CD14-positive monocyte (primary cell): Measurements from ENCODE around the gene KIF26B. TPM values are rescaled to one million over a fixed set of nuclear protein-coding genes. Genes with fewer than 3 reads are reported as not detected.

ENCODE experiments used
- DNase-seq, 3 donors: peaks; one replicate each; pipeline ENCODE4 v3.0.0-alpha.2; 2011 to 2022
- H2AFZ ChIP-seq: 2 replicates; pipeline ENCODE4 v1.6.0; 2012; ENCODE audit warnings: mild to moderate bottlenecking, low read depth, low read length, inconsistent platforms; ENCODE audit not compliant: insufficient read depth, poor library complexity, severe bottlenecking
- H3K27ac ChIP-seq, 2 donors: 1 replicate in 1 of 2; 2 replicates in 1 of 2; pipeline ENCODE4 v1.5.1; 2012 to 2013; ENCODE audit warnings: low read length in 2 of 2, control low read depth in 1 of 2, inconsistent platforms in 1 of 2, low read depth in 1 of 2, mild to moderate bottlenecking in 1 of 2
- H3K27me3 ChIP-seq, 2 donors: one replicate each; pipeline versions ENCODE4 v1.6.0 to v1.6.1; 2011 to 2013; ENCODE audit warnings: low read length in 2 of 2; ENCODE audit not compliant: control insufficient read depth in 2 of 2, insufficient read depth in 2 of 2
- H3K36me3 ChIP-seq, 2 donors: replicated peaks in 1 of 2; 1 replicate in 1 of 2; 2 replicates in 1 of 2; pipeline versions ENCODE4 v1.5.1 to v1.6.1; 2012 to 2013; ENCODE audit warnings: low read length in 2 of 2, control low read depth in 1 of 2, inconsistent platforms in 1 of 2, mild to moderate bottlenecking in 1 of 2; ENCODE audit not compliant: insufficient read depth in 2 of 2, control insufficient read depth in 1 of 2
- H3K4me1 ChIP-seq, 2 donors: 1 replicate in 1 of 2; 2 replicates in 1 of 2; pipeline versions ENCODE4 v1.5.1 to v1.6.1; 2012 to 2013; ENCODE audit warnings: low read length in 2 of 2, control low read depth in 1 of 2, inconsistent platforms in 1 of 2, mild to moderate bottlenecking in 1 of 2, moderate library complexity in 1 of 2; ENCODE audit not compliant: insufficient read depth in 2 of 2, control insufficient read depth in 1 of 2
- H3K4me2 ChIP-seq: replicated peaks from 2 replicates; pipeline ENCODE3; 2012; ENCODE audit warnings: low read length, moderate library complexity, mild to moderate bottlenecking; ENCODE audit not compliant: poor library complexity, severe bottlenecking; ENCODE audit errors: extremely low read depth
- H3K4me3 ChIP-seq, 3 experiments: fragments of 200-600 bp in 1 of 3; sonication (generic) in 1 of 3; replicated peaks in 1 of 3; 1 replicate in 2 of 3; 2 replicates in 1 of 3; pipeline ENCODE4 v1.5.1; 2011 to 2013; ENCODE audit warnings: low read length in 3 of 3, mild to moderate bottlenecking in 3 of 3, control low read depth in 2 of 3, low read depth in 2 of 3, inconsistent platforms in 1 of 3, moderate library complexity in 1 of 3
- H3K79me2 ChIP-seq: 2 replicates; pipeline ENCODE4 v1.6.0; 2012; ENCODE audit warnings: mild to moderate bottlenecking, control low read depth, inconsistent platforms, low read length, moderate library complexity; ENCODE audit not compliant: insufficient read depth
- H3K9ac ChIP-seq: 2 replicates; pipeline ENCODE4 v1.6.0; 2017; ENCODE audit warnings: low read length, mild to moderate bottlenecking; ENCODE audit not compliant: insufficient read depth, poor library complexity, severe bottlenecking
- H3K9me3 ChIP-seq, 2 donors: replicated peaks in 1 of 2; 1 replicate in 1 of 2; 2 replicates in 1 of 2; pipeline versions ENCODE4 v1.5.1 to v1.6.1; 2012 to 2013; ENCODE audit warnings: low read length in 2 of 2, control low read depth in 1 of 2; ENCODE audit not compliant: control insufficient read depth in 1 of 2, insufficient read depth in 1 of 2
- H4K20me1 ChIP-seq: 2 replicates; pipeline ENCODE4 v1.6.0; 2012; ENCODE audit warnings: mild to moderate bottlenecking, low read length, control low read depth, moderate library complexity; ENCODE audit not compliant: insufficient read depth
- H3K27ac Mint-ChIP-seq, 7 donors: one replicate each; pipeline ENCODE4 v1.8.0; 2020; ENCODE audit warnings: mild to moderate bottlenecking in 7 of 7, mixed read lengths in 7 of 7, moderate library complexity in 6 of 7, inconsistent platforms in 2 of 7
- H3K27me3 Mint-ChIP-seq, 3 donors: one replicate each; pipeline ENCODE4 v1.8.0; 2021 to 2022; ENCODE audit warnings: low read depth in 3 of 3, mild to moderate bottlenecking in 3 of 3, mixed read lengths in 3 of 3, moderate library complexity in 3 of 3, inconsistent platforms in 1 of 3
- H3K36me3 Mint-ChIP-seq, 2 donors: one replicate each; pipeline ENCODE4 v1.8.0; 2020; ENCODE audit warnings: mixed read lengths in 2 of 2, inconsistent platforms in 1 of 2, mild to moderate bottlenecking in 1 of 2
- H3K4me1 Mint-ChIP-seq: one replicate; pipeline ENCODE4 v1.8.0; 2020; ENCODE audit warnings: mild to moderate bottlenecking, mixed read lengths
- H3K4me3 Mint-ChIP-seq, 2 donors: one replicate each; pipeline ENCODE4 v1.8.0; 2020; ENCODE audit warnings: mild to moderate bottlenecking in 2 of 2, mixed read lengths in 2 of 2, moderate library complexity in 1 of 2
- H3K9me3 Mint-ChIP-seq, 7 donors: one replicate each; pipeline ENCODE4 v1.8.0; 2020 to 2022; ENCODE audit warnings: mixed read lengths in 7 of 7, mild to moderate bottlenecking in 6 of 7, moderate library complexity in 6 of 7, inconsistent platforms in 2 of 7
- CTCF ChIP-seq: fragments of 200-600 bp; IDR thresholded peaks from one replicate; pipeline ENCODE4 v1.8.0; 2022; ENCODE audit warnings: antibody characterized with exemption, mild to moderate bottlenecking
- WGBS: methylation state at CpG from one replicate; pipeline ENCODE4 v1.1.5; 2013; ENCODE audit warnings: missing lambda C conversion rate; ENCODE audit not compliant: insufficient coverage; 5-methylcytosine and 5-hydroxymethylcytosine counted together
- intact Hi-C, 2 donors: fragments of 100-400 bp; cut with micrococcal nuclease; formaldehyde crosslinking; loops; one replicate each; pipeline versions ENCODE4 v1.15.0 to v1.15.1; 2023
- polyA plus RNA-seq, 3 donors: library from polyadenylated mRNA; depleted of rRNA in 1 of 3; unstranded in 2 of 3; stranded (reverse) in 1 of 3; fragments of 300-500 nt in 2 of 3; fragments of >200 nt in 1 of 3; fragmentation: Illumina TruSeq in 2 of 3; gene quantifications; 1 replicate in 2 of 3; 2 replicates in 1 of 3; pipeline ENCODE4 v1.2.3, GENCODE V29; 2012 to 2021

KIF26B gene
- polyA plus RNA-seq, 3 donors: 0.01 to 0.05 TPM; not detected in 1

- no peaks in the 10 kb centered on the region for H3K27me3 ChIP-seq
- Mint-ChIP-seq H3K27me3 (peaks cover 1 to 26% (median 17%) of the 10 kb centered on the region in 3 donors), H3K4me1 (no peaks in the 10 kb centered on the region), H3K36me3 (no peaks in the 10 kb centered on the region), H3K27ac (no peak overlapping the region), H3K4me3 (no peak overlapping the region), H3K9me3 (peaks cover 0 to 5% (median 0%) of the 10 kb centered on the region in 7 donors)
- intact Hi-C loops: no loop called here
- no peak overlapping the region for H3K4me2 ChIP-seq
- no peaks in the 10 kb centered on the region for H4K20me1 ChIP-seq
- no peaks in the 10 kb centered on the region for H3K9me3 ChIP-seq
- 90% methylated on average over 3 of the region's 4 CpGs for WGBS
- no peak for DNase-seq
- H3K36me3 ChIP-seq: no peaks in the 10 kb centered on the region
- no peaks in the 10 kb centered on the region for H3K79me2 ChIP-seq
- no peak overlapping the region for H2AFZ ChIP-seq
- H3K4me3 ChIP-seq: no peak overlapping the region
- no peak for TF ChIP-seq CTCF
- no peak overlapping the region for H3K27ac ChIP-seq
- no peaks in the 10 kb centered on the region for H3K4me1 ChIP-seq
- H3K9ac ChIP-seq: no peak overlapping the region
These were observed 173.1 kb downstream of the KIF26B start for GRCh38 chr1:245327842-245328241.

- no peaks in the 10 kb centered on the region for H3K36me3 Mint-ChIP-seq
- no peaks in the 10 kb centered on the region for H3K79me2 ChIP-seq
- no peak for DNase-seq
- intact Hi-C loops: no loop called here
- no peak overlapping the region for H3K4me2 ChIP-seq
- no peak for TF ChIP-seq CTCF
- H3K4me3 Mint-ChIP-seq: no peak overlapping the region
- no peaks in the 10 kb centered on the region for H3K4me1 Mint-ChIP-seq
- H3K4me1 ChIP-seq: no peaks in the 10 kb centered on the region
- H3K4me3 ChIP-seq: no peak overlapping the region
- H3K27me3 ChIP-seq: no peaks in the 10 kb centered on the region
- no peak overlapping the region for H2AFZ ChIP-seq
- H3K9me3 ChIP-seq: no peaks in the 10 kb centered on the region
- no peak overlapping the region for H3K27ac ChIP-seq
- no peaks in the 10 kb centered on the region for H3K36me3 ChIP-seq
- 97% methylated on average over 25 of the region's 26 CpGs for WGBS
- no peaks in the 10 kb centered on the region for H4K20me1 ChIP-seq
- no peak overlapping the region for H3K9ac ChIP-seq
- no peak overlapping the region for H3K27ac Mint-ChIP-seq
- H3K9me3 Mint-ChIP-seq: peaks cover 0 to 5% (median 0%) of the 10 kb centered on the region in 7 donors
- peaks cover 7 to 39% (median 17%) of the 10 kb centered on the region in 3 donors for H3K27me3 Mint-ChIP-seq
These were observed 176.2 kb downstream of the KIF26B start for GRCh38 chr1:245330951-245331350.
